ENCODE data around the gene PIAS4. TPM values are rescaled to one million over a fixed set of nuclear protein-coding genes. Genes with fewer than 3 reads are reported as not detected.

The PIAS4 gene
- polyA plus RNA-seq, 4 donors = 33.5 to 39.4 (median 38.1) TPM

- no peak for DNase-seq (ENCODE audit: low read depth in 4 of 4, low spot score in 3 of 4)
Measured at GRCh38 chr19:3976495-3977241, 30.9 kb upstream of the PIAS4 start.

GRCh38 chr19:3977242-3978143, 30.0 kb upstream of the PIAS4 start:
- no peak for DNase-seq (ENCODE audit: low read depth in 4 of 4, low spot score in 3 of 4)

GRCh38 chr19:3978145-3978544, 29.4 kb upstream of the PIAS4 start:
- no peak for DNase-seq (ENCODE audit: low read depth in 4 of 4, low spot score in 3 of 4)

- no peak for DNase-seq (ENCODE audit: low read depth in 4 of 4, low spot score in 3 of 4)
Measured at GRCh38 chr19:3979289-3979673, 28.3 kb upstream of the PIAS4 start.

GRCh38 chr19:3979674-3980352, 27.7 kb upstream of the PIAS4 start:
- DNase-seq (ENCODE audit: low read depth in 4 of 4, low spot score in 3 of 4) = no peak

GRCh38 chr19:3980353-3981251, 26.9 kb upstream of the PIAS4 start:
- no peak for DNase-seq (ENCODE audit: low read depth in 4 of 4, low spot score in 3 of 4)

- no peak for DNase-seq (ENCODE audit: low read depth in 4 of 4, low spot score in 3 of 4)
Measured at GRCh38 chr19:3981373-3981735, 26.2 kb upstream of the PIAS4 start.

GRCh38 chr19:3981736-3982681, 25.5 kb upstream of the PIAS4 start:
- no peak for DNase-seq (ENCODE audit: low read depth in 4 of 4, low spot score in 3 of 4)

GRCh38 chr19:3982701-3983541, 24.6 kb upstream of the PIAS4 start:
- DNase-seq (ENCODE audit: low read depth in 4 of 4, low spot score in 3 of 4) = no peak

GRCh38 chr19:3983542-3983914, 24.0 kb upstream of the PIAS4 start:
- no peak for DNase-seq (ENCODE audit: low read depth in 4 of 4, low spot score in 3 of 4)

GRCh38 chr19:3983936-3984583, 23.5 kb upstream of the PIAS4 start:
- DNase-seq (ENCODE audit: low read depth in 4 of 4, low spot score in 3 of 4) = no peak

GRCh38 chr19:3984584-3984907, 23.0 kb upstream of the PIAS4 start:
- no peak for DNase-seq (ENCODE audit: low read depth in 4 of 4, low spot score in 3 of 4)

GRCh38 chr19:3984908-3985642, 22.5 kb upstream of the PIAS4 start, which contains the start of gene EEF2:
EEF2 (minus strand) TSS chr19:3985463; CDS start chr19:3985380, 83 bp downstream.
- peak; percentile 82 to 95 (median 86) for DNase-seq (ENCODE audit: low read depth in 4 of 4, low spot score in 3 of 4)

- no peak for DNase-seq (ENCODE audit: low read depth in 4 of 4, low spot score in 3 of 4)
Measured at GRCh38 chr19:3985643-3986259, 21.8 kb upstream of the PIAS4 start.

- DNase-seq (ENCODE audit: low read depth in 4 of 4, low spot score in 3 of 4) = peak in 1 of 4 donors; percentile 59
Measured at GRCh38 chr19:3986260-3987041, 21.1 kb upstream of the PIAS4 start.

Measured in right renal pelvis (tissue), 4 donors.